SU-DHL-6 (cell line): Measurements from ENCODE around the gene TOMM7.

Experiments used
- EZH2phosphoT487 ChIP-seq: fragments of 200-600 bp; sonication (generic), shearing (Covaris generic); conservative IDR thresholded peaks from 2 replicates; pipeline ENCODE4 v1.6.1; 2018; ENCODE audit warnings: mild to moderate bottlenecking, antibody characterized with exemption, low read length, moderate library complexity, mixed read lengths
- TF ChIP-seq, protein P1 (sequence below): fragments of 200-600 bp; sonication (generic); IDR thresholded peaks from one replicate; pipeline ENCODE4 v1.5.1; 2017; ENCODE audit warnings: antibody characterized with exemption, mild to moderate bottlenecking, low read length, moderate library complexity; ENCODE audit not compliant: insufficient read depth, poor library complexity, severe bottlenecking

DNA sequence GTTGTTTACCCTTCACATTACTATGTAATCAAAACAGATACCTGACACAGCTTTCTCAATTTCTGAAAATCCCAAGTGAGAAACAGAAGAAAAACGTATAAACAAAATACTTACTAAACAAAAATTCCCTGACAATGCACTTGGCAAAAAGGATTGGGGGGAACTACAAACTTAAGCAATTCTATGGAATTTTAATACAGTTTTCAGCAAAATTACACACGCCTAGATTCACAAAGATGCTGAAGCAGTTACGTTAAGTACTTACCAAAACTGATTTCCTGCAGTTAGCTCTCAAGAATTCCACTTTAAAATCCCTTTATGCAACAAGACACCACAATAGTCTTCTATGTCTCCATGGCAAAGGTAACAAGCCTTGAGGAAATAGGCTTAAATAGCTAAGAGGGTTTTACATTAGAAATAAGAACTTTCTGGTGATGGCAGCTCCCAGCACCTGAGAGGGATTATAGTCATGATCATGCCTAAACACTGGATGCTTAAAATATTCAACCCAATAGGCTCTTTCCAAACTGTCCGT lies 10.8 kb downstream of the TOMM7 start:
- TF ChIP-seq, protein P1, sequence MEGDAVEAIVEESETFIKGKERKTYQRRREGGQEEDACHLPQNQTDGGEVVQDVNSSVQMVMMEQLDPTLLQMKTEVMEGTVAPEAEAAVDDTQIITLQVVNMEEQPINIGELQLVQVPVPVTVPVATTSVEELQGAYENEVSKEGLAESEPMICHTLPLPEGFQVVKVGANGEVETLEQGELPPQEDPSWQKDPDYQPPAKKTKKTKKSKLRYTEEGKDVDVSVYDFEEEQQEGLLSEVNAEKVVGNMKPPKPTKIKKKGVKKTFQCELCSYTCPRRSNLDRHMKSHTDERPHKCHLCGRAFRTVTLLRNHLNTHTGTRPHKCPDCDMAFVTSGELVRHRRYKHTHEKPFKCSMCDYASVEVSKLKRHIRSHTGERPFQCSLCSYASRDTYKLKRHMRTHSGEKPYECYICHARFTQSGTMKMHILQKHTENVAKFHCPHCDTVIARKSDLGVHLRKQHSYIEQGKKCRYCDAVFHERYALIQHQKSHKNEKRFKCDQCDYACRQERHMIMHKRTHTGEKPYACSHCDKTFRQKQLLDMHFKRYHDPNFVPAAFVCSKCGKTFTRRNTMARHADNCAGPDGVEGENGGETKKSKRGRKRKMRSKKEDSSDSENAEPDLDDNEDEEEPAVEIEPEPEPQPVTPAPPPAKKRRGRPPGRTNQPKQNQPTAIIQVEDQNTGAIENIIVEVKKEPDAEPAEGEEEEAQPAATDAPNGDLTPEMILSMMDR, result no peak
- TF ChIP-seq EZH2phosphoT487, result no peak
